ENCODE results near the gene CYP26C1.

GRCh38 chr10:93060887-93061593, 442 bp downstream of the CYP26C1 start:
- TF ChIP-seq CTCF (IDR thresholded peaks at IDR 0.05) (no peak), POLR2A (IDR thresholded peaks at IDR 0.05) (no peak), EP300 (IDR thresholded peaks at IDR 0.05; ENCODE audit: low read depth) (no peak)
